HepG2 (cell line): ENCODE data around the gene ABHD4. TPM values are rescaled to one million over a fixed set of nuclear protein-coding genes. Genes with fewer than 3 reads are reported as not detected.

Source experiments
- ARID5B ChIP-seq: IDR thresholded peaks from 2 replicates; pipeline ENCODE4 v1.4.0; 2020; ENCODE audit warnings: mild to moderate bottlenecking, missing genetic modification reagents
- CENPT ChIP-seq: sonication (generic); formaldehyde crosslinking; IDR thresholded peaks from 2 replicates; pipeline ENCODE4 v1.8.0; 2022; ENCODE audit warnings: low read depth, mild to moderate bottlenecking, moderate library complexity, missing genetic modification reagents
- GPBP1L1 ChIP-seq: sonication (generic); formaldehyde crosslinking; IDR thresholded peaks from 2 replicates; pipeline ENCODE4 v1.5.0; 2020; ENCODE audit warnings: mild to moderate bottlenecking, missing genetic modification reagents
- HBP1 ChIP-seq: IDR thresholded peaks from 2 replicates; pipeline ENCODE4 v1.6.1; 2016; ENCODE audit warnings: low read depth, control low read depth
- MLX ChIP-seq: IDR thresholded peaks from 2 replicates; pipeline ENCODE4 v1.6.1; 2016
- SRF ChIP-seq: IDR thresholded peaks from 2 replicates; pipeline ENCODE4 v1.6.1; 2011; ENCODE audit warnings: mild to moderate bottlenecking, low read depth, low read length, moderate library complexity
- THRA ChIP-seq: sonication (generic); formaldehyde crosslinking; IDR thresholded peaks from 2 replicates; pipeline ENCODE4 v1.4.0; 2020; ENCODE audit warnings: missing genetic modification reagents, borderline replicate concordance
- ZBTB38 ChIP-seq: sonication (generic); formaldehyde crosslinking; IDR thresholded peaks from 2 replicates; pipeline ENCODE4 v1.5.1; 2020; ENCODE audit warnings: mild to moderate bottlenecking, missing genetic modification reagents
- ZBTB7A ChIP-seq: sonication (generic); formaldehyde crosslinking; IDR thresholded peaks from 2 replicates; pipeline ENCODE4 v1.8.0; 2022; ENCODE audit warnings: mild to moderate bottlenecking, missing genetic modification reagents
- ZNF607 ChIP-seq: sonication (generic); formaldehyde crosslinking; IDR thresholded peaks from 2 replicates; pipeline ENCODE4 v1.5.1; 2020; ENCODE audit warnings: missing genetic modification reagents, mild to moderate bottlenecking, borderline replicate concordance
- ZNF646 ChIP-seq: sonication (generic); formaldehyde crosslinking; IDR thresholded peaks from 2 replicates; pipeline ENCODE4 v1.9.0; 2021; ENCODE audit warnings: mild to moderate bottlenecking, missing genetic modification reagents
- ZNF713 ChIP-seq: sonication (generic); formaldehyde crosslinking; IDR thresholded peaks from 2 replicates; pipeline ENCODE4 v1.4.0; 2020; ENCODE audit warnings: mild to moderate bottlenecking, missing genetic modification reagents
- polyA plus RNA-seq, 8 experiments: library from polyadenylated mRNA; depleted of rRNA in 3 of 8; stranded (reverse) in 7 of 8; unstranded in 1 of 8; fragments of >200 nt; fragmentation: Illumina TruSeq in 4 of 8; extraction: Trizol in 4 of 8; gene quantifications; 2 replicates each; pipeline versions ENCODE4 v1.2.1 to v1.2.3, GENCODE V29; 2011 to 2016; ENCODE audit warnings: low read depth in 4 of 8, missing spikeins in 1 of 8, mixed read lengths in 1 of 8; ENCODE audit not compliant: insufficient read depth in 1 of 8
- total RNA-seq, 5 experiments: library from RNA; depleted of rRNA; stranded (reverse); fragments of >200 nt; fragmentation: Illumina TruSeq; extraction: Trizol; gene quantifications; 2 replicates each; pipeline ENCODE4 v1.2.3, GENCODE V29; 2016; ENCODE audit warnings: low read depth in 1 of 5

Gene ABHD4
- total and polyA plus RNA-seq, 2 of the 13 experiments (the other 11 are each of a cell fraction or from before 2014, with no cell fraction given) = 16.1 to 47.5 TPM

- TF ChIP-seq ARID5B (CRISPR knock-in tag) (peak; percentile 92), THRA (CRISPR knock-in tag) (peak; percentile 29; the same call in 1 of the 2 replicates), SRF (no peak), ZNF646 (CRISPR knock-in tag) (no peak), CENPT (CRISPR knock-in tag) (no peak), ZNF713 (CRISPR knock-in tag) (no peak), HBP1 (CRISPR knock-in tag) (0 out of 2 replicates have a peak, but pooled peaks have one; percentile 55), ZBTB7A (peak; percentile 29; the same call in 1 of the 2 replicates), MLX (peak; percentile 83), GPBP1L1 (no peak), ZBTB38 (CRISPR knock-in tag) (peak; percentile 71), ZNF607 (CRISPR knock-in tag) (peak; percentile 36; the same call in 1 of the 2 replicates)
Observed at GRCh38 chr14:22560662-22561365, 37.3 kb upstream of the ABHD4 start (continued).
